GM18526 (cell line): ENCODE data around the gene RAB26.

ENCODE experiments used
- POLR2A ChIP-seq: IDR thresholded peaks from 3 replicates; pipeline ENCODE4 v1.6.1; 2011; ENCODE audit not compliant: insufficient read length; ENCODE audit errors: extremely low read depth

Gene RAB26

GRCh38 chr16:2150418-2151187, 2.2 kb downstream of the RAB26 start:
- TF ChIP-seq POLR2A: peak; percentile 35

DNA sequence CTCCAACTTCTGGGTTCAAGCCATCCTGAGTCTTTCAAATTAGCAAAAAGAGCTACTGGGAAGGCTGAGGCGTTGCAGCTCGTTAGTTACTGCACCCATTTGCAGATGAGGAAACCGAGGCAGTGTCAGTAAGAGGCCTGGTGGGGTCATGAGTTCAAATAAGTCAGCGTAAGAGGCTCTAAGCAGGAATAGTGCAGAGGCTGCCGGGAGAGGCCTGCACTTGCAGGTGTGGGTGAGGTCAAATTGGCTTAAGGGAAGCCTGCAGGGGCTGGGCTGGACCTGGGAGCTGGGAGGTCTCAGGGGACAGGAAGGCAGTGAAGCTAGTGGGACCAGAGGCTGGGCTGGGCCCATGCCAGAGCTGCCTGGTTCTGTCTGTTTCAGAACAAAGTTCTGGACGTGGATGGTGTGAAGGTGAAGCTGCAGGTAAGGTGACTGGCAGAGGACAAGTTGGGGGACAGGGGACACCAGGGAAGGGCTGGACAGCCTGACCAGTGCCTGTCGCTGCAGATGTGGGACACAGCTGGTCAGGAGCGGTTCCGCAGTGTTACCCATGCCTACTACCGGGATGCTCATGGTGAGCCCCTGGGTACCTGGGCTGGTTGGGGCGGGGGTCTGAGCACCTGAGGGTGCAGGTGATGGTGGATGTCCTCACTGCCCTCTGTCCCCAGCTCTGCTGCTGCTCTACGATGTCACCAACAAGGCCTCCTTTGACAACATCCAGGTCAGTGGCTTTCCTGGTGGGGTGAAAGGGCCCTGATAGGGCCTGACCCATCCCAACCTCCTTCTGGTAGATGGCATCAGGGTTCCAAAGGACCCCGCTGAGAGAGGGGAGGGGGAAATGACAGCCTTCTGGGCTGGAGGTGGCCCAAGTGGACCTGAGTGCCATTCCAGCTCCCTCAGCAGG, 3.0 kb downstream of the RAB26 start:
- peak; percentile 33 for TF ChIP-seq POLR2A

DNA sequence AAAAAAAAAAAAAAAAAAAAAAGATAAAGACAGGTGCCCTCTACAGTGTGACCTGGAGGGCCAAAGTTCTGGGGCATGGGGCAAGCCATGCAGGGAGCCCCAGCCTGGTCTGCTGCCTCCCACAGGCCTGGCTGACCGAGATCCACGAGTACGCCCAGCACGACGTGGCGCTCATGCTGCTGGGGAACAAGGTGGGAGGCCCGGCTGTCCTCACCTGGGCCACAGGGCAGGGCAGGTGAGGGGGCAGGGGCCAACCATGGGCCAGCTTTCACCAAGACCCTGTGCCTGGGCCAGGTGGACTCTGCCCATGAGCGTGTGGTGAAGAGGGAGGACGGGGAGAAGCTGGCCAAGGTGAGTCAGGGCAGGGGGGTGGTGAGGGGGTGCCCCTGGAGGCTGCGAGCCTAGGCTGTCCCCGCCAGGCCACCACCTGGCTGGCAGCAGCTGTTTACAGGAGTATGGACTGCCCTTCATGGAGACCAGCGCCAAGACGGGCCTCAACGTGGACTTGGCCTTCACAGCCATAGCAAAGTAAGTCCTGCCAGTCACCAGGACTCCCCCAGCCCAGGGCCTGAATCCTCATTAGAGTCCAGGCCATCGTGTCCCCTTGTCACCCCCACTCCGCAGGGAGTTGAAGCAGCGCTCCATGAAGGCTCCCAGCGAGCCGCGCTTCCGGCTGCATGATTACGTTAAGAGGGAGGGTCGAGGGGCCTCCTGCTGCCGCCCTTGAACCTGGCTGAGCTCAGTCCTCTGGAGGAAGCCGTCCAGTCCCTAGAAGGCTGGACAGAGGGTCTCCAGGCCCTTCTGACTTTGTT, 4.5 kb downstream of the RAB26 start:
- TF ChIP-seq POLR2A: peak; percentile 43

DNA sequence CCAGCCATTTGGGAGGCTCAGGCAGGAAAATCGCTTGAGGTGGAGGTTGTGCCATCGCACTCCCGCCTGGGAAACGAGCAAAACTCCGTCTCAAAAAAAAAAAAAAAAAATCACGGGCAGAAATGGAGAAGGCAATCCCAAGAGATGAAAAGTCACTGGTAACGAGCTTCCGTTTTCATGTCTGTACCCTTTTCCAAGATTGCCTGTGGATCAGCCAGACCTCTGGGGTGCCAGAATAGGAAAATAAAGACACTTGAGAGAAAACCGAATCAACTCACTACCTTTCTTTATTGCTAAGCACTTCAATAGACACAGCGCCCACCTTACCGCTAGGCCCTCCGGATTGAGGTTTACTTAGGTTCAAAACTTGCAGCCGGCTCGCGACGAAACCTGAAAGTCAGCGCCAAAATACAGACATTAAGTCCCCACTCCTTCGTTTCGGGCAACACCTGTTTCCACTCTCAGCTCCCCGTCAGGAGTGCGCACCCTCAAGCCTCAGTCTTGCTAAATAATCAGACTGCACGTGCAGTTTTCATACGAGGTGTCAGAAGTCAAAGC, 6.2 kb downstream of the RAB26 start:
- TF ChIP-seq POLR2A: no peak

DNA sequence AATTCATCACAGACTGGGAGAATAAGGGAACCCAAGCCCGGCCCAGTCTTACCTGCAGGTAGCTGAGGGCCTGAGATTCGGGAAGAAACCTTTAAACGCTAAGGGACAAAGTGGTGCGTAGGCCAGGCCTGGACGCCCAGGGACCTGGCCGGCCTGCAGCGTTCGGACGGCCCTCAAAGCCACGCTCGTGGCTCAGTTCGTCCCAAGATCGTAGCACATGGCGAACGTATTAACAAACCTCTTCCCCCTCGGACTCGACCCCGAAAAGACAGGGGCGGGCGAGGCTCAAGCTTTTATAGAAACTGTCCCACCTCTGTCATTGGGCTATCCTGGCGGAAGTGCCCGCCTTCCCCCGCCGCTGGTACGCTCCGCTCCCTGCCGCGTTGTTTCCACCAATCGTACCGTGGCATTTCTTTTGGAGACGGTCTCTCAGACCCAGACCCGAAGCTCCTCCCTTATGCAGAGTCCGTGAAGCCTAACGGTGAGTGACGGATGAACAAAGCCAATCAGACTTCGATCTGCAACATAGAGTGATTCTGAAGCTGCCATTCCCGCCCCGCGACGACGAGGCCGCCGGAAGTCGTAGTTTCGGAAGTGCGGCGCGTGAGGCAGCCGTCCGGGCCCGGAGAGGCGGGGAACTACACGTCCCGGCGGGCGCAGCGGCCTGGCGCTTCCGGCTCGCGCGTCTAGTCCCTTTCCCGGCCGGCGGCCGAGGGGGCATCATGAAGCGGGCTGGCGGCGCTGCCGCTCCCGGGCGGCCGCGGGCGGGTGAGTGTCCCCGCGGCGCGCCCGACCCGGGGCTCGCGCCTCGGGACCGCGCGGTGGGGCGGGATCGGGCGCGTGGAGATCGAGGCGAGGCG, 6.9 kb downstream of the RAB26 start, which contains the start of gene TRAF7:
TRAF7 (plus strand) TSS at position 692 of the 860 bp plus-strand sequence. CDS start 8,139 bp downstream, outside the sequence.
- TF ChIP-seq POLR2A: peak; percentile 100

GRCh38 chr16:2155977-2156848, 7.8 kb downstream of the RAB26 start:
- TF ChIP-seq POLR2A: no peak

DNA sequence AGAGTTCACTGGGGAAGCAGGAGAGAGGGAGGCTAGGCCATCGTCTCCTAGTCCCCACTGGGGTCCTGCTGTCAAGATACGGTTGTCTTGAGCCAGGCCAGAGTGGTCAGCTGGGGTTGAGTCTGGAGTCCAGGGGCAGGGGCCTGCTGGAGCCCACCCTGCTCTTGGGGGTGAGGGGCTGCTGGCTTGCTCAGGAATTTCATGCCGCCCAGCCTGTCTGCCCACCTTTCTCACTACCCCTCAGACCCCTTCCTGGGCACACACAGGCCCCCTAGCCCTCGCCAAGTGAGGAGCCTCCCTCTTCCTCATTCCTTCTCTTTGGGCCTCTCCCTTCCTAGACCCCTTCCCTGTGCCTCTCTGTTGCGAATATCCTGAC, 8.4 kb downstream of the RAB26 start:
- TF ChIP-seq POLR2A: no peak

DNA sequence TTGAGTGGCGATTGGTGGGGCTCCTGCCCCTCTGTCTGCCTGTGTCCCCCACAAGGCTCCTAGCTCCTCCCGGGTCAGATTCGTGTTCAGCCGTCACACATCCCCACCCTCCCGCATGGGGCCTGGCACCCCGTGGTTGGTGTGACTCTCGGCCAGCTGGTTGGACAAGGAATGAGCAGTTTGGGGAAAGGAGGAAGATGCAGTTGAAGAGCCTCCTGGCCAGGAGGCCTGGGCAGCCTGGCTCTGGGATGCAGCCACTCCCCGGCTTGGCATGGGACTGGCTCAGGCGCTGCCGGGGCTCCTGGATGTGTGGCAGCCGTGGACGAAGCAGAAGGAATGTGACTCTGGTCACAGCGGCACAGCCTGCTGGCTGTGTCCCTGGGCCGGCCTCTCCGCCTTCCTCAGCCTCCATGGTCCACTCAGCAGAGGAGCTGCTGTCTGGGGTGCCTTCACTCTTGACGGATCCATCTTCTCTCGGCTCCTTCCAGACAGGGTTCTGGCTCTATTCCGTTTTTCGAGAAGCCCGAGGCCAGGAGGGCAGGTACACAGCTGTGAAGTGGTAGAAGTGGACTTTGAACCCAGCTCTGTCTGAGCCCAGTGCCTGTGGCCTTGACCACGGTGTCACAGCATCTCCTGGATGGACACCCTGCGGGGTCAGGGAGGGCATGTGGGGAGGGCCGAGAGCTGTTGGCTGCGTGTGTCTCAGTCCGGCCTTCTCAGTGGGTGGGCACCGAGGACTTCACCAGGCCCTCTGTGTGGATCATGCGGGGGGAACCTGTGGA, 9.2 kb downstream of the RAB26 start:
- TF ChIP-seq POLR2A: no peak

GRCh38 chr16:2158262-2158638, 9.8 kb downstream of the RAB26 start:
- TF ChIP-seq POLR2A: no peak

GRCh38 chr16:2159175-2159838, 10.9 kb downstream of the RAB26 start:
- no peak for TF ChIP-seq POLR2A

DNA sequence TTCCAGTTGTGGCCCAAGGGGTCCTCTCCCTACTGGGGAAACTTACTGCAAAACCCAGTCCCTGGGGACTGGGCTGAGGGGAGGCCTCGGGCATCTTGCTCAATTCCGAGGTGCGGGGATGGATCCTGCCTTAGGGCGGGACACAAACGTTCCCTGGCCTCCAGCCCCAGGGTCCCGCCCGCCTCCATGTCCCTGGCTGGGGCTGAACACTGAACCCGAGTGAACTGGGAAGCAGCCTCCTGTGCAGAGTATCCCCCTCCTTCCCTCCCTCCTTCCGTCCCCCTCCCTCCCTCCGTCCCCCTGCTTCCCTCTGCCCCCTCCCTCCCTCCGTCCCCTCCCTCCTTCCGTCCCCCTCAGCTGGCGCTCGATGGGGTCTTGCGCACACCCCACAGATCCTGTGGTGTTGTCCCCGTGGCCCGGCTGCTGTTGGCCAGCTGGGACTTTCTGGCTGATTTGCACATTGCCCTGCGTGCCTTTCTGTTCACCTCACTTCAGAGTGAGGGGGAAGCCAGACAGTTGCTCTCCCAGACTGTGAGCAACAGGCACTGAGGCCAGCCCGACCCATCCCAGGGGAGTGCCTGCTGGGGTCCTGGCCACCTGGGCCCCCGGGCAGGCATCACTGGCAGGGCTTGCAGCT, 12.6 kb downstream of the RAB26 start:
- TF ChIP-seq POLR2A: no peak
